GM12878 (cell line): ENCODE measurements around the gene CKAP2.

Source experiments
- CBX5 ChIP-seq: sonication (generic); IDR thresholded peaks from 2 replicates; pipeline ENCODE4 v1.6.1; 2016; ENCODE audit warnings: low read depth, moderate library complexity, mild to moderate bottlenecking, inconsistent platforms
- GABPA ChIP-seq: IDR thresholded peaks from 2 replicates; pipeline ENCODE4 v1.6.1; 2014; ENCODE audit warnings: antibody characterized with exemption, low read depth, mild to moderate bottlenecking, inconsistent platforms
- JUNB ChIP-seq: IDR thresholded peaks from 2 replicates; pipeline ENCODE4 v1.6.1; 2016; ENCODE audit warnings: antibody characterized with exemption, mild to moderate bottlenecking
- NFYB ChIP-seq: IDR thresholded peaks from 2 replicates; pipeline ENCODE4 v1.6.1; 2011; ENCODE audit warnings: low read depth, mild to moderate bottlenecking, low read length, improper control_type of control experiment, moderate library complexity; ENCODE audit not compliant: insufficient read depth
- PML ChIP-seq: IDR thresholded peaks from 2 replicates; pipeline ENCODE4 v1.6.1; 2012; ENCODE audit warnings: low read length, inconsistent platforms
- POLR2AphosphoS5 ChIP-seq: IDR thresholded peaks from 2 replicates; pipeline ENCODE4 v1.6.1; 2011; ENCODE audit warnings: mild to moderate bottlenecking, low read length, inconsistent platforms
- RCOR1 ChIP-seq: conservative IDR thresholded peaks from 2 replicates; pipeline ENCODE4 v1.6.1; 2012; ENCODE audit warnings: low read depth, low read length, improper control_type of control experiment
- TF ChIP-seq, protein P1 (sequence below): IDR thresholded peaks from 2 replicates; pipeline ENCODE4 v1.6.1; 2011; ENCODE audit warnings: mild to moderate bottlenecking, low read depth, low read length, moderate library complexity; ENCODE audit not compliant: insufficient replicate concordance
- TF ChIP-seq, protein P2 (sequence below): IDR thresholded peaks from 2 replicates; pipeline ENCODE4 v1.6.1; 2011; ENCODE audit warnings: low read depth, mild to moderate bottlenecking, low read length, moderate library complexity, borderline replicate concordance; ENCODE audit errors: extremely low read depth
- TF ChIP-seq, protein P3 (sequence below): fragments of 150-350 bp; IDR thresholded peaks from 2 replicates; pipeline ENCODE4 v1.6.1; 2016; ENCODE audit warnings: low read depth, low read length
- TF ChIP-seq, protein P4 (sequence below), 3 experiments: IDR thresholded peaks in 2 of 3; conservative IDR thresholded peaks in 1 of 3; 2 replicates each; pipeline ENCODE4 v1.5.1; 2011; ENCODE audit warnings: low read depth in 3 of 3, low read length in 3 of 3, mild to moderate bottlenecking in 3 of 3, control low read depth in 2 of 3, moderate library complexity in 2 of 3, inconsistent platforms in 1 of 3, mixed read lengths in 1 of 3; ENCODE audit not compliant: control insufficient read depth in 2 of 3, insufficient read depth in 1 of 3; ENCODE audit errors: extremely low read depth in 1 of 3
- TF ChIP-seq, protein P5 (sequence below): IDR thresholded peaks from 2 replicates; pipeline ENCODE4 v1.6.1; 2012; ENCODE audit warnings: low read depth, low read length, improper control_type of control experiment

DNA sequence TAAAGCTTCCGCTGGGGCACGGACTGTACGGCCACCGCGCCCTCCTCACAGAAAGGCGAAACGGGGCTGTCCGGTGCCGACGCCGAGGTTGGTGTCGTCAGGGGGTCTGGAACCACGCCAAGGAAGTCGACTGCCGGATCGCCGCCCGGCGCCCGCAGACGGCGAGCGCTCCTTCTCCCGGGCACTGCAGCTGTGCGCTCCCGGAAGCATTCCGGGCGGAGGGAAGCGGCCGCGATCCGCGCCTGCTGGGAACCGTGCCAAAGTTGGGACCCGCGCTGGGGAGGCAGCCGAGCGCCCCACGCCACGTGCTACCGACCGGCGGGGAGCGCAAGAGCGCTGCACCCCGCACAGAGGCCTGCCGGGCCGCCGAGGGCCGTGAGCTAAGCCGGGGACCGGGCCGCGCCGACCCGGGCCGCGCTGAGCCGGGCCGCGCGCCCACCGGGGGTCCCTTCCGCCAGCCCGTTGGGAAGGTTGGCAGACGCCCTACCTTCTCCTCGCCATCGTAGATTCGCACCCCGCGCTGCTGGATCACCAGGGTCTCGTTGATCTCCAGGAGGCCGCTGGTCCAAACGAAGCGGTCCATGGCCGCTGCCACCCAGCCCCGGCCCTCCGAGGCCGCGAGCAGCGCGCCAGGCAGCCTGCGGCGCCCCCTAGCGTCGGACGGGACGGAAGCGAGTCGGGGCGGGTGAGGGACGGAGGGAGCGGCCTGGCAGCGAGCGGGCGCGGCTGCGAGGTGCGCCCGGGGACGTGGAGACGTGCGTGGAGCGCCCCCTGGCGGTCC, 5.1 kb upstream of the CKAP2 start, which contains the start of gene VPS36:
- TF ChIP-seq, protein P1, sequence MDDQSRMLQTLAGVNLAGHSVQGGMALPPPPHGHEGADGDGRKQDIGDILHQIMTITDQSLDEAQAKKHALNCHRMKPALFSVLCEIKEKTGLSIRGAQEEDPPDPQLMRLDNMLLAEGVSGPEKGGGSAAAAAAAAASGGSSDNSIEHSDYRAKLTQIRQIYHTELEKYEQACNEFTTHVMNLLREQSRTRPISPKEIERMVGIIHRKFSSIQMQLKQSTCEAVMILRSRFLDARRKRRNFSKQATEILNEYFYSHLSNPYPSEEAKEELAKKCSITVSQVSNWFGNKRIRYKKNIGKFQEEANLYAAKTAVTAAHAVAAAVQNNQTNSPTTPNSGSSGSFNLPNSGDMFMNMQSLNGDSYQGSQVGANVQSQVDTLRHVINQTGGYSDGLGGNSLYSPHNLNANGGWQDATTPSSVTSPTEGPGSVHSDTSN = no peak
- TF ChIP-seq POLR2AphosphoS5 = peak; percentile 70
- TF ChIP-seq, protein P2, sequence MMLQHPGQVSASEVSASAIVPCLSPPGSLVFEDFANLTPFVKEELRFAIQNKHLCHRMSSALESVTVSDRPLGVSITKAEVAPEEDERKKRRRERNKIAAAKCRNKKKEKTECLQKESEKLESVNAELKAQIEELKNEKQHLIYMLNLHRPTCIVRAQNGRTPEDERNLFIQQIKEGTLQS = no peak
- TF ChIP-seq, protein P3, sequence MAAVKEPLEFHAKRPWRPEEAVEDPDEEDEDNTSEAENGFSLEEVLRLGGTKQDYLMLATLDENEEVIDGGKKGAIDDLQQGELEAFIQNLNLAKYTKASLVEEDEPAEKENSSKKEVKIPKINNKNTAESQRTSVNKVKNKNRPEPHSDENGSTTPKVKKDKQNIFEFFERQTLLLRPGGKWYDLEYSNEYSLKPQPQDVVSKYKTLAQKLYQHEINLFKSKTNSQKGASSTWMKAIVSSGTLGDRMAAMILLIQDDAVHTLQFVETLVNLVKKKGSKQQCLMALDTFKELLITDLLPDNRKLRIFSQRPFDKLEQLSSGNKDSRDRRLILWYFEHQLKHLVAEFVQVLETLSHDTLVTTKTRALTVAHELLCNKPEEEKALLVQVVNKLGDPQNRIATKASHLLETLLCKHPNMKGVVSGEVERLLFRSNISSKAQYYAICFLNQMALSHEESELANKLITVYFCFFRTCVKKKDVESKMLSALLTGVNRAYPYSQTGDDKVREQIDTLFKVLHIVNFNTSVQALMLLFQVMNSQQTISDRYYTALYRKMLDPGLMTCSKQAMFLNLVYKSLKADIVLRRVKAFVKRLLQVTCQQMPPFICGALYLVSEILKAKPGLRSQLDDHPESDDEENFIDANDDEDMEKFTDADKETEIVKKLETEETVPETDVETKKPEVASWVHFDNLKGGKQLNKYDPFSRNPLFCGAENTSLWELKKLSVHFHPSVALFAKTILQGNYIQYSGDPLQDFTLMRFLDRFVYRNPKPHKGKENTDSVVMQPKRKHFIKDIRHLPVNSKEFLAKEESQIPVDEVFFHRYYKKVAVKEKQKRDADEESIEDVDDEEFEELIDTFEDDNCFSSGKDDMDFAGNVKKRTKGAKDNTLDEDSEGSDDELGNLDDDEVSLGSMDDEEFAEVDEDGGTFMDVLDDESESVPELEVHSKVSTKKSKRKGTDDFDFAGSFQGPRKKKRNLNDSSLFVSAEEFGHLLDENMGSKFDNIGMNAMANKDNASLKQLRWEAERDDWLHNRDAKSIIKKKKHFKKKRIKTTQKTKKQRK = no peak
- peak; percentile 70; the same call in 1 of the 2 replicates for TF ChIP-seq PML
- TF ChIP-seq CBX5 = peak; percentile 60; the same call in 1 of the 2 replicates
- TF ChIP-seq NFYB = no peak
- peak; percentile 52; the same call in 1 of the 2 replicates for TF ChIP-seq GABPA
- 0 out of 2 replicates have a peak, but pooled peaks have one; percentile 34 for TF ChIP-seq RCOR1
- TF ChIP-seq, protein P4, sequence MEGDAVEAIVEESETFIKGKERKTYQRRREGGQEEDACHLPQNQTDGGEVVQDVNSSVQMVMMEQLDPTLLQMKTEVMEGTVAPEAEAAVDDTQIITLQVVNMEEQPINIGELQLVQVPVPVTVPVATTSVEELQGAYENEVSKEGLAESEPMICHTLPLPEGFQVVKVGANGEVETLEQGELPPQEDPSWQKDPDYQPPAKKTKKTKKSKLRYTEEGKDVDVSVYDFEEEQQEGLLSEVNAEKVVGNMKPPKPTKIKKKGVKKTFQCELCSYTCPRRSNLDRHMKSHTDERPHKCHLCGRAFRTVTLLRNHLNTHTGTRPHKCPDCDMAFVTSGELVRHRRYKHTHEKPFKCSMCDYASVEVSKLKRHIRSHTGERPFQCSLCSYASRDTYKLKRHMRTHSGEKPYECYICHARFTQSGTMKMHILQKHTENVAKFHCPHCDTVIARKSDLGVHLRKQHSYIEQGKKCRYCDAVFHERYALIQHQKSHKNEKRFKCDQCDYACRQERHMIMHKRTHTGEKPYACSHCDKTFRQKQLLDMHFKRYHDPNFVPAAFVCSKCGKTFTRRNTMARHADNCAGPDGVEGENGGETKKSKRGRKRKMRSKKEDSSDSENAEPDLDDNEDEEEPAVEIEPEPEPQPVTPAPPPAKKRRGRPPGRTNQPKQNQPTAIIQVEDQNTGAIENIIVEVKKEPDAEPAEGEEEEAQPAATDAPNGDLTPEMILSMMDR (IDR thresholded peaks at IDR 0.05 in 2 of 3, conservative IDR thresholded peaks at IDR 0.05 in 1 of 3; ENCODE audit: control insufficient read depth in 2 of 3, extremely low read depth in 1 of 3, insufficient read depth in 1 of 3, low read depth in 3 of 3, low read length in 3 of 3) = peak; percentile 92 to 100 (median 99)
- TF ChIP-seq, protein P5, sequence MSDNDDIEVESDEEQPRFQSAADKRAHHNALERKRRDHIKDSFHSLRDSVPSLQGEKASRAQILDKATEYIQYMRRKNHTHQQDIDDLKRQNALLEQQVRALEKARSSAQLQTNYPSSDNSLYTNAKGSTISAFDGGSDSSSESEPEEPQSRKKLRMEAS = peak; percentile 73; the same call in 1 of the 2 replicates
- TF ChIP-seq JUNB = no peak
